Stimulated activated CD8-positive, alpha-beta memory T cell treated with anti-CD3 and anti-CD28 coated beads, Interleukin-15, amount 100 ng/mL, for 1 hour (primary cell): ENCODE results near the gene NCS1.
A peak's percentile ranks its signal among the peaks of the same experiment; 100 is the strongest.
"Not testable (repeated sequence)": the region's sequence is repeated elsewhere in the genome, so short reads cannot be mapped to it uniquely, and the experiment has no call there.

Experiments
- DNase-seq: peaks from one replicate; pipeline ENCODE4 v3.0.0-alpha.2; 2020; ENCODE audit warnings: low read depth

NCS1 gene

DNA sequence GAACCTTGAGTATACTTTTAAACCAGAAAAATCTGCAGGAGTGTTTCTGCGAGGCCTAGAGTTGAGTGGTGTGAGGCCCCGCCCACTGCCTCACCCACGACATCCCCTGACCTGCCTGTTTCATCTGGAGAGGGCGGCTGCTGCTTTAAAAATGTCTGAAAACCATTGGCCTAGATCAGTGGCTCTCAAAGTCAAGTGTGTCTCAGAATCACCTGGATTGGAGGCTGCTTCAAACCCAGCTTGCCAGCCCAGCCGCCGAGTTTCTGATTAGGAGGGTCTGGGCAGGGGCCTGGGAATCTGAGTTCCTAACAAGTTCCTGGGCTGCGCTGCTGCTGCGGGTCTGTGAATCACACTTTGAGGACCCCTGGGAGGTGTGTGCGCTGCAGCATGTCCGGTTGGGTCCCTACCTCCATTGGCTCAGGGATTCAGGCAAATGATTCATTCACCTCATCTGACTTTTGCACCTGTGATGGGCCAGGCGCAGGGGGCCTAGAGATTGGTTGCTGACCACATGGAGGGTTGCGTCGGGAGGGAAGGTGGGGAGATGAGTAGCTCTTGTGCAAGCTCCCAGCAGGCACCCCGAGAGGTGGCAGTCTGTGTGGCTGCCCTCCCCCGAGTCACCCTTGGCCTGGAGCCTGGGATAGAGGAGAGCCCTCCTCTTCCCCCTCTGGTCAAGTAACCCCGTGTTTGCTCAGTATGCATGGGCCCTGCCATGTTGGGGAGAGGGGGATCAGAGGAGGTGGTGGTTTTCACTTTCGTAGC is 65.7 kb downstream of the NCS1 start:
- DNase-seq, result no peak

DNA sequence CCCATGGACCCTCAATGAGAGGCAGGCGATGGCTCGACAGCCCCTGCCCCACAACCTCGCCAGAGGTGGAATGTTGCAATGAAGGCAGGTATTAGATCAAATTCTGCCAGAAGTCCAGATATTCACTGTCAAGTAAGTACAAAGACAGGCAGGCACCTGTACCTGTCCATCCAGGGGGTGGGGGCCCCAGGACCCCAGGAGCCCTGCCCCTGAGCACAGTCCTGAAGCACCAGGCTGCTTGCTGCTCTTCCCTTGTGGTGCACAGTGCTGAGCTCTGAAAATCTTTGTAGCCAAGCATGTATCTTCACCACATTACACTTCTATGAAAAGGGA is 67.1 kb downstream of the NCS1 start:
- no peak for DNase-seq

DNA sequence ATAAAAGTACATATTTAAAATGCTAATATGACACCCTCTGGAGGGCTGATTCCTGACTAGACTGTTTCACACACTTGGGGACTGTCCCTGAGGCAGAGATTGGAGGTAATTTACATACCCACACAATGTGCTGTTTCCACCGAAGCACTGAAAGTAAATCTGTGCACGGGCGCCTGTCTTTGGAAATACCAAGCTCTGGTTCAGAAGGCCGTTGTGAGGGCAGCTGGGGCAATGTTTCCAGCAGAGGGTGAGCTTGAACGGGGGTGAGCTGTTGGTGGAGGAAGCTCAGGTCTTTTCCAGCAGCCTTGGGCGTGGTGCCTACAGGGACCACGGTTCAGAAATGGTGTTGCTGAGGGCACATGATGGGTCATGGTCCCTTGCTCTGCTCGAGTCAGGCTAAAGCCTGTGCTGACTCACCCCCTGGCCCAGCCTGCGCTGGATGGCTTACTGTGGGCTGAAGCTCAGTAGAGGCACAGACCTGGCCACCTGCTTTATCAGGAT is 67.6 kb downstream of the NCS1 start:
- DNase-seq, result no peak

DNA sequence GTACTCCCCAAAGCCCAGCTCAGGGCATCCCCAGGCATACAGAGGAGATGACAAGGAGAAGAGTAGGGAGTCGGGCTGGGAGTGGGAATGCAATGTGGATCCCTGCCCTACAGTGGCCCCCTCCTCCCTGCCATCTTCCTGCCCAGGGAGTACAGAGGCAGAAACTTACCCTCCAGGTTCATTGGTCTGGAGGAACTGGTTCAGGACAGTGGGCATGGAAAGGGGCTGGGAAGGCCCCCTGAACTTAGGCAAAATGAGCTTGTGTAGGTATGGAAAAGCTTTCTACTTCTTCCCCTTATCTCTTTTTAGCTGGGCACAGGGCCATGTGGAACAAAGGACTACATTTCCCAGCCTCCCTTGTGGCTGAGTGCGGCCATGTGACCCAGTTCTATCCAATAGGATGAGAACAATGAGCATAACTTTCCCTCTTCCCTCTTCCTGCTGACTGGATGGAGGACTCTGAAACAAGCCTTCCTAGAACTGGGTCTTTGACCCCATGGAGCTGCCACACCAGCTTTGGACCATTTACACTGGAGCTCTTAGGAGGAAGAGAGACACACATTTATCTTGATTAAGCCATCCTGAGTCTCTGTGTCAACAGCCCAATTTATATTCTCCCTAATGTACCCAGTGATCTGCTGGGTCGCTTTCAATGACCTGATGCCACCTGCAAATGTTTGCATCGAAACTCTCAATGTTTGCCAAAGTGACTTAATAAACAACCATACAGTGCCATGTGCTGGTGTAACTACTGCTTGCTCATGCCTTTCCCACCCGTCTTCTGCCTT is 68.4 kb downstream of the NCS1 start:
- no peak for DNase-seq

DNA sequence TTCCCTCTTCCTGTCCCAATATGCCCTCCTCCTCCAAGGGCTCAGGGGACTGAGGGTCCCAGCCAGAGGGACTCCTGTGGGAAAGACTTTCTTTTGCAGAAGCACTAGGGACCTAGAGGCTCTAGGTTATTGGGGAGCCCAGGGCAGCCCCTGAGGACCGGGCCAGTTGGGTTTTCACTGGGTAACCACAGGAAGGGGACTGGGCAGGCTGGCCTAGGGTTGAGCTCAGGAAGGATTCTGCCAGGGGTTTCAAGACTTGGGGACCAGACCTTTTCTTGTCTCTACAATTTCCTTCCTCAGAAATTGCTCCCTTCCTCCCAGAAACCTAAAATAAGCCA is 69.0 kb downstream of the NCS1 start:
- DNase-seq, result no peak

DNA sequence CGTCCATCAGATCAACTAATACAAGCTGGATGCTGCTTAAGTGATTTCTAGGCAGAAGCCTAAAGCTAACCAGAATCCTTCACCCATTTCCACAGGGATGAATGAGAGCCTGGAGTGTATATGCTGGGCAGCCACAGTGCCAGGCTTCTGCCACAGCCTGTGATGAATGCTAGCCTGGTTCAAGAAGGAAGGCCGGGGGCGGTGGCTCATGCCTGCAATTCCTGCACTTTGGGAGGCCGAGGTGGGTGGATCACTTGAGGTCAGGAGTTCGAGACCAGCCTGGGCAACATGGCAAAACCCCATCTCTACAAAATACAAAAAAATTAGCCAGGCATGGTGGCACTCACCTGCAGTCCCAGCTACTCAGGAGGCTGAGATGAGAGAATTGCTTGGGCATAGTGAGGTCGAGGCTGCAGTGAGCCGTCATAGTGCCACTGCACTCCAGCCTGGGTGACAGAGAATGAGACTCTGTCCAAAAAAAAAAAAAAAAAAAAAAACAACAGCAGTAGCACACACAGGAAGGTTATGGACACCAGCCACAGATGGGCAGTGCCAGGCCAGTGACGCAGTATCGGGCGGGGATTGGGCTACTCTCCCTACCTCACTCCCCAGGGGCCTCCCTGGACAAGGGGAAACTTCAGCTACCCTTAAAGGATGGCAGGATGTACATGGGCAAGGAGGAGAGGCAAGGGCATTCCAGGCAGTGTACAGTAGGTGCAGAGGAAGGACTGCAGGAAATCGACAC is 70.2 kb downstream of the NCS1 start:
- DNase-seq, result no peak

DNA sequence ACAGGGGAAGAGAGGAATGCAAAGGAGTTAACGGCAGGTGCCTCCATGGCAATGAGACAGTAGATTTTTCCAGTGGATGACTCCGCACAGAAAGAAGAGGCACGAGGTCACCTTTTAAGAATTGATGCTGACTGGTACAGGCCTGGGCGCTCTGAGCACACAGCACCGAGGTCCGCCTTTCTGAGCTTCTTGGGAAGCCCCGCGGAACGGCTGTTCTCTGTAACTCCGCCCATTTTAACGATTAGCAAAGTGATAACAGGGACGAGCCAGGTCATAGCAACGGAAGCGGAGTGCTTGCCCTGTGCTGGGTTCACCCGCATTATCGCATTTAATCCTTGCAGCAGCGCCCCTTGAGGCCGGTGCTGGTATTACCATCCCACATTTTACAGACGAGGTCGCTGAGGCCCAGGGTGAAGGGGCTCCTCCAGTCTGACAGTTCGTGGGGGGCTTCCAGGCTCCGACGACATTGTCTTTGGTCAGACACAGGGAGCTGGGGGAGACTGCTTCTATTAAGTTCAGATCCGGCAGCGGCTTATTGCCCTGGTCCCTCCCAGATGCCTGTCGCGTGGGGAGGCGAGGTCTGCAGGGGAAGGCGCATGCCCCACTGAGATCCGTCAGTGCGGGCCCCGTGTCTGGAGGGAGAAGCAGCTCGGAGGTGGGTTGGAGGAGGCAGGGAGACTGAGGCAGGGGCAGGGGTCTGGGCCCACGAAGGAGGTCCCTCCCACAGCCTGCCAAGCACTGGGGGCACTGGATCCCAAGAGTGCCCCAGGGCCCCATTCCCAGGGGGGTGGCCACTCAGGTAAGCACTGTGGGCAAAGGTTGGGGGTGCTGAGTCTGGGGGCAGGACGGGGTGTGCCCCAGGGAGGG is 71.0 kb downstream of the NCS1 start:
- peak; percentile 78 for DNase-seq

DNA sequence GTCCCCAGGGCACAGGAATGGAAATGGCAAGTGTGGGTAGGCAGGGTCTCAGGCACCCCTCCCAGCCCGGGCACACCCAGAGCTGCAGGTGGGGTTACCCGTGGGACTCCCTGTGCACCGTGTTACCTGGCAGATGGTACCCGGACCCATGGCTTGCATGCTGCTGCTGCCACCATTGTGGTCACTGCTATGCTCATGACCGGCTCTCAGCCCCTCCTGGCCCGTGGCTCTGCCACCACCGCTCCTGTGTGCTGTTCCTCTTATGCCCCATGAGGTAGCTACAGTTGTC is 71.6 kb downstream of the NCS1 start:
- DNase-seq, result no peak

DNA sequence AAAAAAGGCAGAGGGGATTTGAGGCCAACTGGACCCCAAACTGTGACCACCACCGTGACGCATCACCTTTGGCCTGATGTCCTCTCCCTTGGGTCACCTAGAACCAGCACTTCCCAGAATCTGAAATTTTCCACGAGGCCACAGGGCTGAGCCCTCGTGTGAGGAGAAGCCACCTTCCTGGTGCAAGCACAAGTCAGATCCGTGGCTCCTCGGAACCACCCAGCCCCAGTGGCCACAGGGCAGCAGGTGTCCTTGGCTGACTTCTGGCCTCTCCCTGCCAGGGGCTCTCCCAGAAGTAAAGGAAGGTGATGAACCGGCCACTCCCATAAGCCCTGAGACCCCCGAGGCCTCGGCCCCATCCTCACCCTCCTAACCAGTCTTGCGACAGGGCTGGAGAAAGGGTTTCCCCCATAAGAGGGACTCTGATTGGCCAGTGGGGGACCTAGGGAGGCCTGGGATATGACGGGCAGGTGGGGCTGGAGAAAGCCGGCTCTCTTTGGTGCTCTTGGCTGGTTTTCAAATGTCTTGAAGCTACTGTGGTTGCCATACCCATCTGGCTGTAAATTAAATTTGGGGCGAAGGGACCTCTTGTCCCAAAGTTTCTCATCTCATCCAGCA is 72.5 kb downstream of the NCS1 start:
- no peak for DNase-seq

DNA sequence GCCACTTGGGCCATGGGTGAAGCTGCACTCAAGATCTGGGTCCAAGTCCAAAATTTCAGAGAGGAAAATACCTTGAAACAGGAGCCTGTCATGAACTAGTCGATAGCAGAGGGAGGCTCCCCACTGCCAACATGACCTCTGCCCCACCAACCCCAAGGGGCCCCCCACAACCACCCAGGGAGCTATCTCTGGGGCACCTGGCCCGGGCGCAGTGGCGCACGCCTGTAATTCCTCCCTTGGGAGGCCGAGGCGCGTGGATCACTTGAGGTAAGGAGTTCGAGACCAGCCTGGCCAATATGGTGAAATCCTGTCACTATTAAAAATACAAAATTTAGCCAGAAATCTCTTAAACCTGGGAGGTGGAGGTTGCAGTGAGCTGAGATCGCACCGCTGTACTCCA is 73.3 kb downstream of the NCS1 start:
- no peak for DNase-seq

DNA sequence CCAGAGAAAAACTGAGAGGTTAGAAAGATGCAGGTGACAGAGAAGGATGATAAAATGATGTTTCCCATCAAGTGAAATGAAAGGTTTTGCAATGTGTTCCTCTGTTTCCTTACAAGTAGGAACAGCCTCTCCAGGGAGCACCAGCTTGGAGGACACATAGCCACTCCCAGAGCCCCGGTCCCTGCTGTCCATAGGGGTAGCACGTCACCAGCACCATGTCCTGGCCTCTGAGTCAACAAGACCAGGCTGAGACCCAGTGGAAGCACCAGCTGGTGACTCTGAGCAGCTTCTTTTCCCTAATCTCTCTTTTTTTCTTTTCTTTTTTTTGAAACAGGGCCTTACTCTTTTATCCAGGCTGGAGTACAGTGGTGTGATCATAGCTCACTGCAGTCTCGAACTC is 73.9 kb downstream of the NCS1 start:
- no peak for DNase-seq

DNA sequence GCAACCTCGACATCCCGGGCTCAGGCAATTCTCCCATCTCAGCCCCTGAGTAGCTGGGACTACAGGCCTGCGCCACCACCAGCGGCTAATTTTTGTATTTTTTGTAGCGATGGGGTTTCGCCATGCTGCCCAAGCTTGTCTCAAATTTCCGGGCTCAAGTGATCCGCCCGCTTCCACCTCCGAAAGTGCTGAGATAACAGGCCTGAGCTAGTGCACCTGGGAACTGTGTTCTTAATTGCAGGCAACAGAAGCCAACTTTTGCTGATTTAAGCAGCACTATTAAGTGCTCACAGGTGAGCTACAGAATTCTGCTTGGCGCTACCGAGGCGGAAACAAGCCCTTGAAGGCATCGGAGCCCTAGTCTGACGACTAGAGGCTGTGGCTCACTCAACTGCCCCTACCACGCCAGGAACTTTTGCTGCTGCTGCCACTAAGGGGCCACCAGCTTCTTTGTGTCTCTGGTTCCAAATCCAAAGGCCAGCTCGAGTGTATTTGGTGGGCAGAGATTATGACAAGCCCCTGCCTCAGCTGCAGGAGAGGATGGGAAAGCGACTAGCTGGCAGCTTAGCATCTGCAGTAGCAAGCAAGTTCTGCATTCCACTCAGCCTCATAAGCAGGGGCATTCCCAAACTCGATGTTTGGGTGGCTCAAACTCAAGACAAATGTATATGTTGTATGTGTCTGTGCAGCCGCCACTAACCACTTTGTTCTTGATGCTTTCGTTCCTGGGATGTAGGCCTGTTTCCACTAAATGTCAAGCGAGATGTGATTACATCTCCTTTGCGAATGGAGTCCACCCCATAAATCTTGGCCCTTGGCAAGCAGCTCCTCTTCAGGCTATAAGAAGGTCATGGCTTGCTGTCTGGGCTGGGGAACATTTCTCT is 82.8 kb downstream of the NCS1 start:
- no peak for DNase-seq

DNA sequence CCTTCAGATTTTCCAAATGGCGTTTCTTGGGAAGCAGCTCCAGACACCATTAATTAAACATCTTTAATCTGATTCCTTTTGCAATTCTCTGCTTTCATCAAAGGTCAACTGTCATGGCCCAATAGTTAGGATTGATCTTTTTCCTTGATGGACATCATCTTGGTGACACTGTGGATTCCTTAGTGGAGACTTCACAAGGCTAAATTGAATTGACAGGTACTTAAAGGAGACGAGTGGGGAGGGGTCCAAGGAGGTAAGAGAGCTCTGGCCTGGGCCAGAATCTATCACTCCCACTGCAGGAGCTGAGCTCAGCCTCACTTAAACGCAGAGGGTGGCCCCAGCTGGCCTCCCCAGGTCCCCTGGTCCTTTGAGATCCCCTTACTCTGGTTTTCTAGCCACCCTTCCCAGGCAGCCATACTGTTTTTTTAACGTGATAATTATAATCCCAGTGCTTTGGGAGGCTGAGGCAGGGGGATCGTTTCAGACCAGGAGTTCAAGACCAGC is 83.5 kb downstream of the NCS1 start:
- DNase-seq, result no peak

DNA sequence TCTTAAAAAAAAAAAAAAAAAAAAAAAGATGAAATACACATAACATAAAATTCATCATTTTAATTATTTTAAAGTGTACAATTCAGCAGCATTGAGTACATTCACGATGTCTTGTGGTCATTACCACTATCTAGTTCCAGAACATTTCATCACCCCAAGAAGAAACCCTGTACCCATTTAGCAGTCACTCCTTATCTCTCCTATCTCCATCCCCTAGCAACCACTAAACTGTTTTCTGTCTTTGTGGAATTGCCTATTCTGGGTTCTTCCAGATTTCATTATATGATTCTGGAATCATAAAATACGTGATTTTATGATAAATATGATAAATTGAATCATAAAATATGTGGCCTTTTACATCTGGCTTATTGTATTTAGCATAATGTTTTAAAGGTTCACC is 84.4 kb downstream of the NCS1 start:
- no peak for DNase-seq

DNA sequence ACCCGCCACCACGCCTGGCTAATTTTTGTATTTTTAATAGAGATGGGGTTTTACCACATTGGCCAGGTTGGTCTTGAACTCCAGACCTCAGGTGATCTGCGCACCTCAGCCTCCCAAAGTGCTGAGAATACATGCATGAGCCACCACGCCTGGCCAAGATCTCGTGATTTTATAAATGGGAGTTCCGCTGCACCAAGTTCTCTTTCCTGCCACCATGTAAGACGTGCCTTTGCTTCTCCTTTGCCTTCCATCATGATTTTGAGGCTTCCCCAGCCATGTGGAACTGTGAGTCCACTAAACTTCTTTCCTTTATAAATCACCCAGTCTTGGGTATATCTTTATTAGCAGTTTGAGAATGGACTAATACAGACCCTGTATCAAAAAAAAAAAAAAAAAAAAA is 85.9 kb downstream of the NCS1 start:
- DNase-seq, result not testable (repeated sequence)

DNA sequence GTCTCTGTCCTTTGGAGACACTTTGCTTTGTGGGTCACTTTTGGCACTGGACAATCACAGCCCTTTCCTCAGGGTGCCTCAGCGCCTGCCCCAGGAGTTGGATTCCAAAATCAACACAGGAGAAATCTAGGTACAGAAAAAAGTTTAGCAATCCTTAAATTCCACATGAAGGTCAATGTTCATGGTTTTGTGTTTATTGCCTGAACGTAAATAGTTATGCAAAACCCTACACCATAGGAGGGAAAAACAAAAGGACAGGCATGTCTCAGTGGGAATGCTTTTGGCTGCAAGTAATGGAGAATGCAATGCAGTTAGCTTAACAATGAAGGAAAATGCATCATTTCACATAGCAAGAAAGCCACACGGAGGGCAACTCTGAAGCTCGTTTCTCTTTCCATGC is 86.8 kb downstream of the NCS1 start:
- no peak for DNase-seq

DNA sequence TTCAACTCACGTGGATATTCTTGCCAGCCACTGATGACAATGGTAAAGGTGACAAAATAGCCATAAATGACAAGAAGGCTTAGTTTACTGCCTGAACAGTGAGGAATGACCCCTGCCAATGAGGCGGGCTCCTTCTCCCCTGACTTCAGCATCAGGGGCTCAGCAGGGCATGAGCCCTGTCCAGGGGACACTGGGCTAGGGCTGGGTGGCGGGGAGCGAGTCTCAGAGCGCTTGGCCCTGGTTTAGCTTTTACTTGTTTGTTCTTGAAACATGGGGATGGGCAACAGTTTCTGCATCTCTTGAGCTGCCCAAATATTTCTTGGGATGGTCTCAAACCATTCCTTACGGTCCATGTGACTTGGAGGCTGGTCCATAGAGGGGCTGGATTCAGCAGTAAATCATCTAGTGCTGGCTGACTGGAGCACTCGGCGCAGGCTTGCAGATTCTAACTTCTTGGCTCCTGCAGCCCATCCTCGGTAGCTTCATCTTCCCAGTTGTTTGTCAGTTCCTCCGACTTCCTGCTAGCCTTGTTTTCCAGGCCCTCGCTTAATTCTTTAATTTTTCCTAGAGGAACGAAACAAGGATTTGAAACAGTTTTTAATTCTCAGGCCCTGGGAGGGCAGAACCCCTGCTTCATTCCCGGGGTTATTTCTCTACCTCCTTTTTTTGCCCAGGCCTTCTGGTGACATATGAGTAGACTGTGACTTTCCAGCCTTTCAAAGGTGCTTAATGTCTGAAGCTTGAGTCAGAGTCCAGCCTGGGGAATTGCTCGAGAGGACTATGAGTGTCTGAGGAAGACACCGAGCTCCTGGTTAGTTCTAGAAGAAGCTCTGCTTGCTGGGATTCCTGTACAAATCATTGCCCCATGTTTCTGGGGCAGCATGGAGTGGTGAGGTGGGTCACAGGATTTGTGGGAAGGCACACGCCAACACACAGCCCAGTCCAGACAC is 88.9 kb downstream of the NCS1 start:
- DNase-seq, result no peak

DNA sequence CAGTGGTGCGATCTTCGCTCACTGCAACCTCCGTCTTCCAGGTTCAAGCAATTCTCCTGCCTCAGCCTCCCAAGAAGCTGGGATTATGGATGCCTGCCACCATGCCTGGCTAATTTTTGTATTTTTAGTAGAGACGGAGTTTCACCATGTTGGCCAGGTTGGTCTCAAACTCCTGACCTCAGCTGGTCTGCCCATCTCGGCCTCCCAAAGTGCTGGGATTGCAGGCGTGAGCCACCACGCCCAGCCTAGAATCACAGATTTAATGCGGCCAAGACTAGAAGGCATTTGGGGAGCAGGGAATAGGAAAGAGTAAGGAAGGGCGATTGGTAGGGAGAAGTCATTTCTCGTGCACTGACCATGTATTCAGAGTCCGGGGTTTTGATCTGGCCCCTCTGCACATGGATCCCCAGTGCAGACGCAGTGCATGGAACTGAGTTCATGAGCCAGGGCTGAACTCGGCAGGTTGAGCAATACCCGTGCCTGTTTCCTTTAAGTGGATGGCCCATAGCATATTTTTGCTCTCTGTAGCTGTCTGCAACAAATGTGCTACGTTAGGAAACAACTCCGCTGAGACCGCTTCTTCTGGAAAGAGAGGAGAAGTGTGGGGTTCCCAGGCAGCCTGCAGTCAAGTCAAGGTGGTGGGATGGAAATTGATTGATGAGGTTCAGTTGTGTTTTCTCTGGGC is 90.0 kb downstream of the NCS1 start:
- DNase-seq, result no peak

DNA sequence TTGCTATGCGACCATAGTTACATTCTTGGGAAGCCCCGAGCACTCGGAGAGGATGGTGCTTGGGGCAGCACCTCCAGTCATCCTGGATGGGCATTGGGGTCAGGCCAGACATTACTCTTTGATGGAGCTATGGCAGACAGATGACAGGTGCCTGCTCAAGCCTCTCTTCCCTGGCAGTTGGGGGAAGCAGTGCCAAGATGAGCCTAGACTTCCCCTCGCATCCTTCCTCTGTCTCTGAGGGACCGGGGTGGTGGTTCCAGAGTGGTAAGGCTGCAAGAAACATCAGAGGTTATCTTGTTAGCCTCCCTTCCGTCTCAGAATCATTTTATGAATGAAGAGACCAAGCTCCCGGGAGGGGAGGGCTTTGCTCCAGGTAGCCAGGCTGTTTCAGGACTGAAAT is 90.6 kb downstream of the NCS1 start:
- DNase-seq, result no peak
